Measurements from ENCODE around the gene UBXN11.
A peak's percentile ranks its signal among the peaks of the same experiment; 100 is the strongest.

Gene UBXN11

DNA sequence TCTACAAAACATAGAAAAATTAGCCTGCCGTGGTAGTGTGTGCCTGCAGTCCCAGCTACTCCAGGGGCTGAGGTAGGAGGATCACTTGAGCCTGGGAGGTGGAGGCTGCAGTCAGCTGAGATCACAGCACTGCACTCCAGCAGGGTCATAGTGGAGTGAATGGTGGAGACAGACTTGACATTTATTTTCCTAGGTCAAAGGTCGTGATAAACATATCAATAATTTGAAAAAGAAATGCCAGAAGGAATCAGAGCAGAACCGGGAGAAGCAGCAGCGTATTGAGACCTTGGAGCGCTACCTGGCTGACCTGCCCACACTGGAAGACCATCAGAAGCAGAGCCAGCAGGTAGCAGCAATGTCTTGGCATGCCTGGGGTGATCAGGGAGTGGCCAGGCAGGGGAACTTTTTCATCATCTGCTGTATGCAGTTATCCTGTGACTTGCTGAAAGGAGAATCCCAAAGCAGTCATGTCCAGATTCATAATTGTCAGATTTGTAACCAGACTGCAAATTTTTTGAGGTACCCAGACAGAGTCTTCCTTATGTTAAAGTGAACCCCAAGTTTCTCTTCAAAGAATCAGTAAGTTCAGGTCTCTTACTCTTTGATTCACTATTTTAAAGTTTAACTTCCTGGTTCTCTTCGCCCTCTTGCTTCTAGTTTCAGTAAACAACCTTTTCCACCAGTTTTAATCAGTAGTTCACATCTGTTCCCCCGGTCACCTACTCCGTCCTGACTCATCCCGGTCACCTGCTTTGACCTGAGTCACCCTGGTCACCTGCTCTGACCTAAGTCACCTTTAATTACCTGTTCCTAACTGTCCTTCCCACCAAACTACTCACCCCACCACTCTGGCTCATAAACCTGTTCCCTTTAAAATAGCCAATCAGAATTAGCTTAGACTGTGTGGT is 37.9 kb downstream of the UBXN11 start:
- peaks cover 37% of the 10 kb centered on the region for H3K36me3 Mint-ChIP-seq
- no peaks in the 10 kb centered on the region for H3K27me3 Mint-ChIP-seq
- ATAC-seq (ENCODE audit: low read depth), result no peak
- H3K9me3 Mint-ChIP-seq, result peaks cover 6% of the 10 kb centered on the region
- no peaks in the 10 kb centered on the region for H3K4me1 Mint-ChIP-seq
- H3K27ac Mint-ChIP-seq, result no peak overlapping the region
- no peak for DNase-seq (ENCODE audit: low spot score in 2 of 2)
- H3K4me3 Mint-ChIP-seq, result no peak overlapping the region

DNA sequence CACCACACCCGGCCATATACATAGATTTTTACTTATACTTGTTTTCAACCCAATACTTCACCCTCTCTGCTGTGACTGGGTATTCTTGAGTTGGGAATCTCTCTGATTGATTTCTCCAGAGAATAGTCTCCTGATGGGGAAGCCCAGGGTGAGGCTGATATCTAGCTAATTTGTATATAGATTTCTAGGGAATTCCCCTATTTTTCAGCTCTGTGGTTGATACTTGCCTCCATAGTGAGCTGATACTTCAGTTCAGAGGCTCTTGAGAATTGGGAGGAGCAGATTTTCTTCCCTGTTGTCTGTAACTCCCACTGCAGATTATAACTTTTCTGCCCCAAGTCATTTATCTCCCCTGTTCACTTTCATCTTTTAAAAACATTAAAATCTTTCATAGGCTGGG is 41.0 kb downstream of the UBXN11 start:
- Mint-ChIP-seq H3K4me1 (no peaks in the 10 kb centered on the region), H3K9me3 (peaks cover 6% of the 10 kb centered on the region), H3K27ac (no peak overlapping the region), H3K36me3 (peaks cover 34% of the 10 kb centered on the region), H3K4me3 (no peak overlapping the region), H3K27me3 (no peaks in the 10 kb centered on the region)
- ATAC-seq (ENCODE audit: low read depth), result peak; percentile 65
- DNase-seq (ENCODE audit: low spot score in 2 of 2), result no peak

DNA sequence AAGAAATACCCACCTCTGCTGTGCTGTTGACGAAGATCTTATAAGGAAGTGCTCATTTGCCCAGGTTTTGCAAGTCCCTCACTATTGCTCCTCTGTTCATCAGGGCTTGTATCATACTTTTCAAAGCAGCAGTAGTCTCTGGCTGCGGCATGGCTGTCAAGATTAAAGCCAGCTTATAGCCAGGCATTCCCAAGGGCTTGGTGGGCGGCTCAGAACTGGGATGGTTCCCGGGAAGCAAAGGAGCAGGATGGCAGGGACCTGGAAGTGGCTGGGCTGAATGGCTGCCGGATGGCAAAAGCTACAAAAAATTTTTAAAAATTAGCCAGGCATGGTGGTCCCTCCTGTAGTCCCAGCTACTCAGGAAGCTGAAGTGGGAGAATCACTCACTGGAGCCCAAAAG is 43.2 kb downstream of the UBXN11 start:
- no peak for DNase-seq (ENCODE audit: low spot score in 2 of 2)
- ATAC-seq (ENCODE audit: low read depth), result no peak
- H3K27ac Mint-ChIP-seq, result peak overlapping the region; percentile 30
- H3K27me3 Mint-ChIP-seq, result no peaks in the 10 kb centered on the region
- no peaks in the 10 kb centered on the region for H3K9me3 Mint-ChIP-seq
- peaks cover 21% of the 10 kb centered on the region for H3K36me3 Mint-ChIP-seq
- H3K4me1 Mint-ChIP-seq, result peaks cover 8% of the 10 kb centered on the region
- no peak overlapping the region for H3K4me3 Mint-ChIP-seq

DNA sequence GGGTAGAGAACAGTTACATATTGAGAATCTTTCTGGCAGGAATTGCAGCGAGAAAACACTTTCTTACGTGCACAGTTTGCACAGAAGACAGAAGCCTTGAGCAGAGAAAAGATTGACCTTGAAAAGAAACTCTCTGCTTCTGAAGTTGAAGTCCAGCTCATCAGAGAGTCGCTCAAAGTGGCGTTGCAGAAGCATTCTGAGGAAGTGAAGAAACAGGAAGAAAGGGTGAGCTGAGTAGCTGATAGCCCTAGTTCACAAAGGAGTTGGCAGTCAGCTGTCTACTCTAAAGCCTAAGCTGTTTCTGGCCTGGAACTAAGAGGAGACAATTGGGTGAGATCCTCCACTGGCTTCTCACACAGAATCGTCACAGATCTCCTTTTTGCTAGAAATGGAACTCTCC is 46.9 kb downstream of the UBXN11 start:
- peak; percentile 43 for ATAC-seq (ENCODE audit: low read depth)
- H3K4me3 Mint-ChIP-seq, result no peak overlapping the region
- DNase-seq (ENCODE audit: low spot score in 2 of 2), result no peak
- H3K27ac Mint-ChIP-seq, result no peak overlapping the region
- H3K36me3 Mint-ChIP-seq, result peaks cover 27% of the 10 kb centered on the region
- peaks cover 13% of the 10 kb centered on the region for H3K4me1 Mint-ChIP-seq
- no peaks in the 10 kb centered on the region for H3K27me3 Mint-ChIP-seq
- no peaks in the 10 kb centered on the region for H3K9me3 Mint-ChIP-seq

DNA sequence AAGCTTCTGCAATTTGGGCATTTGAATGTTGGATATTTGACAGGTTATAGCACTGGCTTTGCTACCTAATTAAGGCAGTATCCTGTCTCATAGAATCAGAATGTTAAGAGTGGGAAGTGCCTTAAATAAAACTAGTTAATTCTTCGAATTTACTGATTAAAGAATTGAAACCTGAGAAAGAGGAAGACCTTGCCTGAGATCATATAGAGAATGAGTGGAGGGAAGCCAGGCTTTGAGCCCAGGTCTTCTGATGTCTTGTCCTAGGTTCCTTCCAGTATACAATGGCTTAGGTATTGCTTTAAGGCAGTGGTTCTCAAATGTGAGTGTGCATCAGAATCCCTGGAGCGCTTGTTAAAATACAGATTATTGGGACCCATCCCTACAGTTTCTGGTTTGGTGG is 47.4 kb downstream of the UBXN11 start:
- ATAC-seq (ENCODE audit: low read depth), result peak; percentile 56
- peaks cover 27% of the 10 kb centered on the region for H3K36me3 Mint-ChIP-seq
- DNase-seq (ENCODE audit: low spot score in 2 of 2), result no peak
- no peak overlapping the region for H3K27ac Mint-ChIP-seq
- H3K27me3 Mint-ChIP-seq, result no peaks in the 10 kb centered on the region
- H3K4me3 Mint-ChIP-seq, result no peak overlapping the region
- H3K9me3 Mint-ChIP-seq, result no peaks in the 10 kb centered on the region
- peaks cover 13% of the 10 kb centered on the region for H3K4me1 Mint-ChIP-seq

DNA sequence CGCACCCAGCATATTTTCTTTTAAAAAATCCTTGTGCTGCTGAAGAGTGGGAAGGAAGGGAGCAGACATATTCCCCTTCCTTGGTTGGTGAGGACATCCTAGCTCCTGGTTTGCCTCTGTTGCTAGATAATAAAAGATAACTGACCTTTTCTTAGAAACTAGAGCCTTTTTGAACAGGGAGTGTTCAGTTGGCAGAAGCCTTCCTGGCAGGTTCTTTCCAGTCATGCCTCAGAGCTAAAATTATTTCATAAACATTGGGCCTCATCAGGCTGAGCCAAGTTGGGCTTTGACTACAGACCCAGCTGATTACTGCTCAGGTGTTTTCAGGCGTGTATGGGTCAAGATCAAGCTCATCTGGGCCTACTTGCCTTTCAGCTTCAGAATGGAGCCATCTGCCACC is 49.2 kb downstream of the UBXN11 start:
- H3K9me3 Mint-ChIP-seq, result no peaks in the 10 kb centered on the region
- DNase-seq (ENCODE audit: low spot score in 2 of 2) (no peak), ATAC-seq (ENCODE audit: low read depth) (no peak)
- H3K27me3 Mint-ChIP-seq, result no peaks in the 10 kb centered on the region
- no peak overlapping the region for H3K4me3 Mint-ChIP-seq
- H3K27ac Mint-ChIP-seq, result no peak overlapping the region
- H3K36me3 Mint-ChIP-seq, result peaks cover 21% of the 10 kb centered on the region
- H3K4me1 Mint-ChIP-seq, result peaks cover 13% of the 10 kb centered on the region

DNA sequence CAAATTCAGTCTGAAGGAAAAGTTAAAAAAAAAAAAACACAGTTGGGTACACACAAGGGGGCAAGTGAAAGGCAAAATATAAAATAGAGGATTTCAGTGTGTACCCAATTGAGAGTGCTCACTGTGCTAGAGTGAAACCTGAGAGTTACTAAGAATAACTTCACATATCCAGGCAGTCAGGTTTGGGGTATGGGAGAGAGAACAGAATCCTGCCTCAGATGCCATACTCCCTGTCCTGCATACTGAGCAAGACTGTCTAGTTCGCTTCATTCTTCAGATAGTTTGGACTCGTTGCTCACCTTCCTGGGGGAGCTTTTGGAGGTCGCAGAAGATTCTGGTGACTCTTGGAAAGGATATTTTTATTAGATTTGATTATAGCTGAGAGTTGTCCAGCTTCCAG is 52.0 kb downstream of the UBXN11 start:
- Mint-ChIP-seq H3K4me1 (peaks cover 9% of the 10 kb centered on the region), H3K9me3 (no peaks in the 10 kb centered on the region), H3K27me3 (no peaks in the 10 kb centered on the region), H3K36me3 (peaks cover 18% of the 10 kb centered on the region), H3K4me3 (no peak overlapping the region), H3K27ac (peak overlapping the region; percentile 25)
- DNase-seq (ENCODE audit: low spot score in 2 of 2) (no peak), ATAC-seq (ENCODE audit: low read depth) (no peak)

DNA sequence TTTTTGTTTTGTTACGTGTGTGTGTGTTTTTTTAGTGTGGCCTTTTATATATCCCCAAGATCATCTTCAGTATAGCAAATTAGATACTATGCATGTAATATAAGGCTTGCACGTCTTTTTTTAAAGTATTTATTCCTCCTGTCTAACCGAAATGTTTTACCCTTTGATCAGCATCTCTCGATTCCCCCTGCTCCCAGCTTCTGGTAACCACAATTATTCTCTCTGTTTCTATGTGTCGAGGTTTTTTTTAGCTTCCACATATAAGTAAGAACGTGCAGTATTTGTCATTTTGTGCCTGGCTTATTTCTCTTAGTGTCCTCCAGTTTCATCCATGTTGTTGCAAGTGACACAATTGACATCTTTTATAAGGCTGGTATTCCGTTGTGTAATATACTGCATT is 53.7 kb downstream of the UBXN11 start:
- H3K9me3 Mint-ChIP-seq, result no peaks in the 10 kb centered on the region
- ATAC-seq (ENCODE audit: low read depth) (no peak), DNase-seq (ENCODE audit: low spot score in 2 of 2) (no peak)
- peaks cover 11% of the 10 kb centered on the region for H3K36me3 Mint-ChIP-seq
- H3K4me1 Mint-ChIP-seq, result peaks cover 5% of the 10 kb centered on the region
- no peak overlapping the region for H3K27ac Mint-ChIP-seq
- no peak overlapping the region for H3K4me3 Mint-ChIP-seq
- H3K27me3 Mint-ChIP-seq, result no peaks in the 10 kb centered on the region

DNA sequence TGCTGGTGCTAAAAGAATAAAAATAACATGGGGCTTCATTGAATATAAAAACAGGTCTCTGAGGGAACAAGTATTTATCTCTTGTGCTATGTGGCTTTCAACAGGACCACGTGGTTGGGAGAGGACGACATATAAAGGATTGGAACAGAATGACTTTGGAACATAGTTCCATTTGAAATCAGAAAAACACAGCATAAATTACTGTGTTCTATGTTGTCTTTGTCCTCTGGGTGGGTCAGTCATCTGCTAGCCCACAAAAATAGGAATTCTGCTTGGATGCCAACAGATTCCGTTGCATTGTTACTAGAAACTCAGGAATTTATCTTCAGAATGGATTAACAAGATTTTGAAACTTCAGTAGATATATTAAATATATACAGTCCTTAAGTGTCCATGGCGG is 66.5 kb downstream of the UBXN11 start:
- no peak overlapping the region for H3K27ac Mint-ChIP-seq
- H3K9me3 Mint-ChIP-seq, result no peaks in the 10 kb centered on the region
- H3K4me1 Mint-ChIP-seq, result peaks cover 16% of the 10 kb centered on the region

DNA sequence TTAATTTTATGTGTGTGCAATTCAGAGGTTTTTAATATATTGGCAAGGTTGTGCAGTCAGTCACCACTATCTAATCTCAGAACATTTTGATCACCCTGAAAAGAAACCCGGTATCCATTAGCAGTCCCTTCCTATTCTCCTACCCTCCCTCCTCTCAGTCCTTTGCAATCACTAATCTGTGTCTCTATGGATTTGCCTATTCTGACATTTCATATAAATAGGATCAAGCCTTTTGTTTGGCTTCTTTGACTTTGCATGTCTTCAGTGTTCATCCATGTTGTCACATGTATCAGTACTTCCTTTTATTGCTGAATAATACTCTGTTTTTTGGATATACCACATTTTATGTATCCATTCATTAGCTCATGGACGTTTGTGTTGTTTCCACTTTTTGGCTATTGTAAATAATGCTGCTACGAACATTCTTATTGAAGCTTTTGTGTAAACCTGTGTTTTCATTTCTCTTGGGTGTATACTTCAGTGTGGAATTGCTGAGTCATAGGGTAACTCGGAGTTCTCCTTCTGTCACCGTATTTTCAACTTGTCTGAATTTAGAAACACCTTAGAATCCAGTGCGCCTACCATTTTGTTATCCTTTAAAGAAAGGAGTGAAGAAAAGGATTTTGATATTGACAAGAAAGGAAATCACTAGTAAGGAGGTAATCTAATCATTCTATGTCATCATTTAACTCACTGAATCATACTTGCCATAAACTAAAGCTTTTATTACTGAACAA is 69.0 kb downstream of the UBXN11 start:
- Mint-ChIP-seq H3K9me3 (no peaks in the 10 kb centered on the region), H3K27ac (no peak overlapping the region), H3K36me3 (peaks cover 3% of the 10 kb centered on the region), H3K4me3 (no peak overlapping the region), H3K4me1 (peaks cover 23% of the 10 kb centered on the region), H3K27me3 (no peaks in the 10 kb centered on the region)
- DNase-seq (ENCODE audit: low spot score in 2 of 2) (no peak), ATAC-seq (ENCODE audit: low read depth) (no peak)

More for the DNA sequence above, 66.5 kb downstream of the UBXN11 start:
- no peak overlapping the region for H3K4me3 Mint-ChIP-seq
- no peak for ATAC-seq (ENCODE audit: low read depth)
- no peaks in the 10 kb centered on the region for H3K27me3 Mint-ChIP-seq
- peaks cover 6% of the 10 kb centered on the region for H3K36me3 Mint-ChIP-seq
- DNase-seq (ENCODE audit: low spot score in 2 of 2), result no peak

DNA sequence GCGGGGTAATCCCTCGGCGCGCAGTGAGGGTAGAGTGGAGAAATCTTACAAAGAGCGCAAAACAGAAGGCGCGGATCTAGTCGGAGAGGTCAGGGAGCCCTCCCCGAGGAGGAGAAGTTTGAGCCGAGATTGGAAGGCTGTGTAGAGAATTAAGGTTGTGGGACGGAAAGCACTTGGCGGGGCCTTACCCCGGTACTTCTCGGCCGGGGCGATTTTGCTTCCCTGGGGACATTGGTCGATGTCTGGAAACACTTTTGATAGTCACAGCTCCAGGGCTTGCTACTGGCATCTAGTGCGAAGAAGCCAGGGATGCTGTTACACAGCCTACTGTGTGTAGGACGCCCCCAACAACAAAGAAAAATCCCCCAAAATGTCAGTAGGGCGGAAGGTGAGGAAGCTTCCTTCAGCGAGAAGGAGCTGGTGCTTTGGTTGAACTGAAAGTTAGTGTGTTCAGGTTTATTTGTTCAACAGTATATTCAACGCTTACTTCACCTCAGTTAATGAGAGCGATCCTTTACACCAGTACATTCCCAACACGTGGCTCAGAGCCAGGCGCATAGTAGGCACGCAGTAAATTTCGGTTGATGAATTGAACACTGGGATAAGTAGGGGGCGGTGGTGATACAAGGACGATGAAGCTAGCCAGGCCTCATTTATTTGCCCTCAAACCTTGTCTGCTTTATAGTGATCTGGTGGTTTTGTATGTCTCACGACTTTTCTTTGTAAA is 71.6 kb downstream of the UBXN11 start:
- peak overlapping the region; percentile 97 for H3K4me3 Mint-ChIP-seq
- H3K27me3 Mint-ChIP-seq, result no peaks in the 10 kb centered on the region
- DNase-seq (ENCODE audit: low spot score in 2 of 2), result no peak
- no peak for ATAC-seq (ENCODE audit: low read depth)
- H3K27ac Mint-ChIP-seq, result peak overlapping the region; percentile 83
- H3K36me3 Mint-ChIP-seq, result no peaks in the 10 kb centered on the region
- H3K4me1 Mint-ChIP-seq, result peaks cover 23% of the 10 kb centered on the region
- no peaks in the 10 kb centered on the region for H3K9me3 Mint-ChIP-seq

DNA sequence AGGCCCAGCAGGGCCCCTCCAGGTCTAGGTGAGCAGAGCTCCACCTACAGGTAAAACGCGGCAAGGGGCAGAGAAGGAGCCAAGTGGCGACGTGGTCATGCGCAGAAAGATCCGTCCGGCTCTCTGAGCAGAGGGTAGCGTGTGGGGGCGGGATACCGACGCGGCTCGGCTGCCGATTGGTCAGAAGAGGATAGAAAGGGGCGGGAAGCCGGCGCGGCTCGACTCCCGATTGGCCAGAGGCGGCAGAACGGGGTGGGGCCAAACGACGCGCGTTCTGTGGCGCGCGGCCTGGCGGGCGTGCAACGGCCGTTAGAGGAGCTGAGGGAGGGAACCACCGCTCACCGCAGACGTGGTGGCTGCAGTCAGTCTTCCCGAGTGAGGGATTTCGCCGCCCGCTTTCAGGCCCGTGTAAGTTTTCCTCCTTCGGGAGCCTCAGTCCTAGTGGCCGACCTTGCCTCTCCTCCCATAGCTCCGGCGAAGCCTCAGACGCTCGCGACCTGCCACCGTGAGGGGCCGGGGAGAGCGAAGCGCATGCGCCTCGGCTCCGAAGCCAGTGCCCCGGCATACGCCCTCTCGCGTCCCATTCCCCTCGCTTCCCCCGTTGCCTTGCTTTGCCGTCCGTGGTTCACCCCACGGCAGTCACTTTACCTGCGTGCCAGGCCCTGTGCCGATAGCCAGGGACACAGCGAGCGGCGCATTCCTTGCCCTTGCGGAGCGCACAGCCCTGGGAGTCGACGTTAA is 72.4 kb downstream of the UBXN11 start, which contains the start of gene CEP85:
CEP85 (plus strand) TSS at position 298 of the 741 bp plus-strand sequence. CDS start 5,584 bp downstream, outside the sequence.
- Mint-ChIP-seq H3K27me3 (no peaks in the 10 kb centered on the region), H3K4me1 (peaks cover 23% of the 10 kb centered on the region), H3K36me3 (no peaks in the 10 kb centered on the region), H3K27ac (peak within 1 kb of the TSS; percentile 83), H3K9me3 (no peaks in the 10 kb centered on the region), H3K4me3 (peak within 1 kb of the TSS; percentile 97)
- ATAC-seq (ENCODE audit: low read depth) (peak; percentile 90), DNase-seq (ENCODE audit: low spot score in 2 of 2) (peak; percentile 96 to 98)

Measured in memory B cell (primary cell).